Fibroblast of villous mesenchyme (primary cell): ENCODE results near the gene ZFP36. TPM values are rescaled to one million over a fixed set of nuclear protein-coding genes. Genes with fewer than 3 reads are reported as not detected.
A peak's percentile ranks its signal among the peaks of the same experiment; 100 is the strongest.

Experiments used
- DNase-seq: peaks from one replicate; pipeline ENCODE4 v3.0.0-alpha.2; 2010; ENCODE audit warnings: low read depth
- H3K4me3 ChIP-seq: 2 replicates; pipeline ENCODE4 v1.5.1; 2011; ENCODE audit warnings: low read depth, mild to moderate bottlenecking, low read length
- CTCF ChIP-seq: IDR thresholded peaks from 2 replicates; pipeline ENCODE4 v1.5.1; 2012; ENCODE audit warnings: low read depth, mild to moderate bottlenecking, low read length; ENCODE audit not compliant: insufficient read depth
- total RNA-seq: library from RNA; depleted of rRNA; stranded (reverse); fragments of >200 nt; gene quantifications from 2 replicates; pipeline ENCODE4 v1.2.3, GENCODE V29; 2012

ZFP36 gene
- total RNA-seq, 1 donor, result 8.6 TPM

GRCh38 chr19:39411081-39411831, 4.6 kb downstream of the ZFP36 start:
- peak overlapping the region; percentile 36 for H3K4me3 ChIP-seq
- peak; percentile 76 for DNase-seq
- TF ChIP-seq CTCF, result no peak

GRCh38 chr19:39411832-39412099, 5.1 kb downstream of the ZFP36 start:
- H3K4me3 ChIP-seq, result peak overlapping the region; percentile 36
- TF ChIP-seq CTCF, result peak; percentile 93
- peak; percentile 95 for DNase-seq

DNA sequence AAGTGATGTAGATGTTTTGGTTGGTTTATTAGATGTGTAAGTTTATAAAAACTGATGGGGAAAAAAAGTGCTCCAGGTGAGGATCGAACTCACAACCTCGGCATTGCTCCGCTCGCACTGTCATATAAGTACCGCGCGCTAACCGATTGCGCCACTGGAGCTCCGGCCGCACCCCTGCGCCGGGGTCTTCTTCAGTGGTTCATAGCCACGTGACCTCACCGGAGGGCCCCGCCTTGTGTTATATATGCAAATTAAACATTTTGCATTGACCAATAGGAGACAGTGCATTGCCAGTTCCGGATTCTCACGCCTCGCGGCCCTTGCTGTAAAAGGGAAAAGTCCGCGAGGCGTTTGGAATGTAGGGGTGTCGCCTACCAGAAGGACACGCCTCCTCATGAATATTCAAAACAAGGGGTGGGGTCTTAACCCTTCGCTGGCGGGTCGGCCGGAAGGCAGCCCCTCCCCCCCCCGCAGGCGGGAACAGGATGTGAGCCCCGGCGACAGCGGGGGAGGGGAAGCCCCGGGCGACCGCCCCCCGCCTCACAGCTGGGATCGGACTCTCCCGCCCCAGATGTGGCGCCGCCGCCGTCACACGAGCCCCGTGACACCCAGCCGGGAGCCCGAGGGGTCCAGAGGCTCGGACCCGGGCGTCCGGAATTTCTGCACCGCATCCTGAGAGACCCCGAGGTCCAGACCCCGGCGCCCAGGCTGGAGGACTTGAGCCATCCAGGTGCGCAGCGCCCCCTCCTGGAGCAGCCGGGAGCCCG, 5.6 kb downstream of the ZFP36 start, which contains the start of gene PLEKHG2:
TSS of gene PLEKHG2 (plus strand) at position 570 of the 767 bp plus-strand sequence. CDS start 1,418 bp downstream, outside the sequence.
- TF ChIP-seq CTCF, result peak; percentile 77
- peak within 1 kb of the TSS; percentile 94 for H3K4me3 ChIP-seq

GRCh38 chr19:39412867-39413271, 6.2 kb downstream of the ZFP36 start:
- peak overlapping the region; percentile 94 for H3K4me3 ChIP-seq
- no peak for DNase-seq
- TF ChIP-seq CTCF, result no peak

More for the DNA sequence above, 5.6 kb downstream of the ZFP36 start, which contains the start of gene PLEKHG2:
- DNase-seq, result peak; percentile 100

DNA sequence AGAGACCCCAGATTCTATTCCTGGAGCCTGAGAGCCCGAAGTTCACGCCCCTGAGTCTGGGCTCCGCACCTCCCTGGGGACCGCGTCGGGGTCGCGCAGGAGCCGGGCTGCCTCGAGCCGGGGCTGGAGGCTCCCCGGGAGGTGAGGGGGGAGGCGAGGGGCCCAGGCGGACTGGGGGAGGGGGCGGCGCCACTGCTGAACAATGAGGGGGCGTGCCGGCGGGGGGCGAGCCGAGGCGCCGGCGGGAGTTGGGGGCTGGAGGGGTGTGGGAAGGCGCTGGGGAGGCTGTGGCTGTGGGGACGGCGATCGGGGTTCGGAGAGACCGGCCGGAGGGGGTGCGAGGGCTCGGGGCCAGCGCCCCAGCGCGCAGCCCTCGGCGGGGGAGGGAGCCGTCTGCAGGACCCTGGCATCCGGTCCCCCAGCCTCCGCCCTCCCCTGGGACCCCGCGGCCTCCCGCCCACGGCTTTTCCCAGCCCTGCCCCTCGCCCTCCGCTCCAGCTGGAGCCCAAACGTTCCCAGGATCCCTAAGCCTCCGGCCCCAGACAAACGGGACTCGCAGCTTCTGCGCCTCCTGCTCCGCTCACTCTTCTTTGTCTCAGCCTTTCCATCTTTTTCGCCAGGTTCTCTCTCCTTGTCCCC, 6.7 kb downstream of the ZFP36 start:
- peak overlapping the region; percentile 94 for H3K4me3 ChIP-seq
- TF ChIP-seq CTCF, result no peak
- peak; percentile 70 for DNase-seq

DNA sequence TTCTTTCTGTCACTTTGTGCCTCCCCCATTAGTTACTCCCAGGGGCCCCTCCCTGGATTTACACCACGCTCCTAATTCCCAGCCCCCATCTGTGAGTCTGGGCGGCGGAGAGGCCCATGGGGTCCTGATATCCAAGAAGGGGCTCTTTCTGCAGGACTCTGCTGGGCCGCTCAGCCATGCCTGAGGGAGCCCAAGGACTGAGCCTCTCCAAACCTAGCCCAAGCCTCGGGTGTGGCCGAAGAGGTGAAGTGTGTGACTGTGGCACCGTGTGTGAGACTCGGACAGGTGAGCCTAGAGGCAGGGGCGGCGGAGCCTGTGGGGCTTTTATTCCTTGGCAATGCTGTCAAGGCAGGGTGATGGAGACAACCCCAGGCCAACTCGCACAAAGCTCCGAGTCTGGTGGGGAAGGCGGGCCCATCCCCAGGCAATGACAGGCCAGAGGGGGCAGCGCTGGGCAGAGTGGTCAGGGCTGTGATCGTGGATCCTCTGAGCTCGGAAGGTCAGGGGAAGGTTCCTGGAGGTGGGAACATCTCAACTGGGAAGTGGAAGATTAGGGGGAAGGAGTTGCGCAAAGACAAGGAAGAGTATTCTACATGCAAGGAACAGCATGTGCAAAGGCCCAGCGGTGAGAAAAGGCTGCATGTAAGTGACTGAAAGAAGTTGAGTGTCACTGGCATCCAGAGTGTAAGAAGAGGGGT, 7.4 kb downstream of the ZFP36 start:
- peak; percentile 49 for DNase-seq
- TF ChIP-seq CTCF, result peak; percentile 22
- H3K4me3 ChIP-seq, result peak overlapping the region; percentile 94
